Smooth muscle cell (in vitro differentiated cells): ENCODE results near the gene HECTD2. TPM values are rescaled to one million over a fixed set of nuclear protein-coding genes. Genes with fewer than 3 reads are reported as not detected.

Experiments used
- DNase-seq: peaks from one replicate; lab custom pipeline; 2025; ENCODE audit not compliant: unreplicated experiment; lab: John Stamatoyannopoulos, UW
- H2AFZ ChIP-seq: fragments of 200-600 bp; sonication (generic); 2 replicates; pipeline ENCODE4 v1.6.0; 2016; ENCODE audit warnings: antibody characterized with exemption, low read depth, mild to moderate bottlenecking
- H3F3A ChIP-seq: fragments of 200-600 bp; sonication (generic); 2 replicates; pipeline ENCODE4 v1.6.0; 2017; ENCODE audit warnings: antibody characterized with exemption, low read depth
- H3K27ac ChIP-seq: fragments of 200-600 bp; sonication (generic); 2 replicates; pipeline ENCODE4 v1.5.1; 2016; ENCODE audit warnings: low read depth, mild to moderate bottlenecking
- H3K27me3 ChIP-seq: fragments of 200-600 bp; sonication (generic); 2 replicates; pipeline ENCODE4 v1.6.1; 2016; ENCODE audit warnings: low read depth, mild to moderate bottlenecking
- H3K36me3 ChIP-seq: fragments of 200-600 bp; sonication (generic); 2 replicates; pipeline ENCODE4 v1.5.1; 2016; ENCODE audit warnings: low read depth
- H3K4me1 ChIP-seq: fragments of 200-600 bp; sonication (generic); 2 replicates; pipeline ENCODE4 v1.5.1; 2016; ENCODE audit warnings: low read depth
- H3K4me2 ChIP-seq: fragments of 200-600 bp; sonication (generic); 2 replicates; pipeline ENCODE4 v1.6.0; 2016; ENCODE audit warnings: mild to moderate bottlenecking
- H3K4me3 ChIP-seq: fragments of 200-600 bp; sonication (generic); 2 replicates; pipeline ENCODE4 v1.5.1; 2016; ENCODE audit warnings: mild to moderate bottlenecking
- H3K79me2 ChIP-seq: fragments of 200-600 bp; sonication (generic); 2 replicates; pipeline ENCODE4 v1.6.0; 2016; ENCODE audit warnings: low read depth, mild to moderate bottlenecking
- H3K9ac ChIP-seq: fragments of 200-600 bp; sonication (generic); 2 replicates; pipeline ENCODE4 v1.6.0; 2016; ENCODE audit warnings: low read depth
- H3K9me3 ChIP-seq: fragments of 200-600 bp; sonication (generic); replicated peaks from 2 replicates; pipeline ENCODE4 v1.5.1; 2016; ENCODE audit warnings: low read depth
- H4K20me1 ChIP-seq: fragments of 200-600 bp; sonication (generic); 2 replicates; pipeline ENCODE4 v1.6.0; 2016; ENCODE audit warnings: low read depth
- WGBS: methylation state at CpG from one replicate; pipeline ENCODE4 v1.1.7; 2016; ENCODE audit warnings: low lambda C conversion rate; 5-methylcytosine and 5-hydroxymethylcytosine counted together
- polyA plus RNA-seq: library from polyadenylated mRNA; unstranded; fragments of >200 nt; fragmentation: Nextera tagmentation; extraction: Ambion mirVana; gene quantifications from 2 replicates; pipeline ENCODE4 v1.2.1, GENCODE V29; 2016
- small RNA-seq: library from RNA; depleted of rRNA; stranded (forward); fragments of <200 nt; gene quantifications from one replicate; pipeline ENCODE3, GENCODE V24; 2014
- total RNA-seq: library from RNA; depleted of rRNA; stranded (reverse); fragments of >200 nt; gene quantifications from 2 replicates; pipeline ENCODE4 v1.2.3, GENCODE V29; 2014
- TF ChIP-seq, protein P1 (sequence below): fragments of 200-600 bp; sonication (generic); IDR thresholded peaks from 2 replicates; pipeline ENCODE4 v1.5.1; 2017; ENCODE audit warnings: borderline replicate concordance, mild to moderate bottlenecking, antibody characterized with exemption; ENCODE audit not compliant: insufficient read depth, poor library complexity, severe bottlenecking

Gene HECTD2
- total and polyA plus RNA-seq, 2 experiments from 2014 or later, result 4.4 to 12.7 TPM

DNA sequence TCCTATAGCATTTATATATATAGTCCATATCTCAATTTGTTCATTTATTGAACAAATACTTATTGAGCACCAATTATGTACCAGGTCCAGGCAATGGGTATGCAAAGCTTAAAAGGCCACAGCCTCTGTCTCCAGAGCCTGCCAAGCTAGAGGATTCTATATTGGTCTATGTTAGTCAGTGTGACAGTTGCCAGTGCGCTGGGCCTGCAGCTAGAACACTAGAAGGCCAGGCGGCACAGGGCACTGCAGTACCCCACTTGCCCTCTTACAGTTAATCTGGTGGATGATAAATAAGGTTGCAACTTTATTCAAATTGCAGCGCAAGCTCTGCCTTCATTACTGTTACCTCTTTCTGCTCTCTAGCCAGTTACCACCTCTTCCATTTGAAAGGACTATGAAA lies 153.9 kb downstream of the HECTD2 start:
- WGBS, result 96% methylated on average over 3 of the region's 3 CpGs

More for the DNA sequence above, 153.9 kb downstream of the HECTD2 start:
- Histone ChIP-seq H4K20me1 (no peaks in the 10 kb centered on the region), H3K27ac (no peak overlapping the region), H3K4me1 (no peaks in the 10 kb centered on the region), H3K27me3 (no peaks in the 10 kb centered on the region), H3K4me3 (no peak overlapping the region), H3K9me3 (no peaks in the 10 kb centered on the region), H3K9ac (no peak overlapping the region), H3K36me3 (no peaks in the 10 kb centered on the region), H3K79me2 (no peaks in the 10 kb centered on the region), H3F3A (no peaks in the 10 kb centered on the region), H3K4me2 (no peak overlapping the region), H2AFZ (no peak overlapping the region)
- TF ChIP-seq, protein P1, sequence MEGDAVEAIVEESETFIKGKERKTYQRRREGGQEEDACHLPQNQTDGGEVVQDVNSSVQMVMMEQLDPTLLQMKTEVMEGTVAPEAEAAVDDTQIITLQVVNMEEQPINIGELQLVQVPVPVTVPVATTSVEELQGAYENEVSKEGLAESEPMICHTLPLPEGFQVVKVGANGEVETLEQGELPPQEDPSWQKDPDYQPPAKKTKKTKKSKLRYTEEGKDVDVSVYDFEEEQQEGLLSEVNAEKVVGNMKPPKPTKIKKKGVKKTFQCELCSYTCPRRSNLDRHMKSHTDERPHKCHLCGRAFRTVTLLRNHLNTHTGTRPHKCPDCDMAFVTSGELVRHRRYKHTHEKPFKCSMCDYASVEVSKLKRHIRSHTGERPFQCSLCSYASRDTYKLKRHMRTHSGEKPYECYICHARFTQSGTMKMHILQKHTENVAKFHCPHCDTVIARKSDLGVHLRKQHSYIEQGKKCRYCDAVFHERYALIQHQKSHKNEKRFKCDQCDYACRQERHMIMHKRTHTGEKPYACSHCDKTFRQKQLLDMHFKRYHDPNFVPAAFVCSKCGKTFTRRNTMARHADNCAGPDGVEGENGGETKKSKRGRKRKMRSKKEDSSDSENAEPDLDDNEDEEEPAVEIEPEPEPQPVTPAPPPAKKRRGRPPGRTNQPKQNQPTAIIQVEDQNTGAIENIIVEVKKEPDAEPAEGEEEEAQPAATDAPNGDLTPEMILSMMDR, result no peak
- DNase-seq, result no peak

Small RNAs within 50 kb of the gene (small RNA-seq; reads per million reads assigned to genes)
- gene AL161798.1 (not detected), gene RPS27P1 (not detected)

Other genes with a start within 250 kb of the HECTD2 start
- 13.9 and 24.5 TPM in 2 replicates for gene PCGF5, start 189.7 kb upstream of the HECTD2 start, total RNA-seq
- 10.4 and 13.3 TPM in 2 replicates for gene PCGF5, start 189.7 kb upstream of the HECTD2 start, polyA plus RNA-seq
- gene PPP1R3C, start 222.7 kb downstream of the HECTD2 start, total RNA-seq, result 31.6 and 42.1 TPM in 2 replicates
- 14.4 and 18.2 TPM in 2 replicates for gene PPP1R3C, start 222.7 kb downstream of the HECTD2 start, polyA plus RNA-seq